Mesothelial cell of epicardium (in vitro differentiated cells): ENCODE measurements around the gene RABL6. TPM values are rescaled to one million over a fixed set of nuclear protein-coding genes. Genes with fewer than 3 reads are reported as not detected.
"Not testable (repeated sequence)": the region's sequence is repeated elsewhere in the genome, so short reads cannot be mapped to it uniquely, and the experiment has no call there.

Experiments used
- DNase-seq, 2 experiments: peaks; one replicate each; pipeline ENCODE4 v3.0.0; 2021; ENCODE audit warnings: low spot score in 2 of 2; ENCODE audit not compliant: unreplicated experiment in 2 of 2
- H3K27ac Mint-ChIP-seq: 2 replicates; pipeline ENCODE4 v1.8.0; 2021; ENCODE audit warnings: mixed read lengths
- H3K27me3 Mint-ChIP-seq: 2 replicates; pipeline ENCODE4 v1.8.0; 2021; ENCODE audit warnings: low read depth, mixed read lengths
- H3K36me3 Mint-ChIP-seq: 2 replicates; pipeline ENCODE4 v1.8.0; 2021; ENCODE audit warnings: mixed read lengths
- H3K4me1 Mint-ChIP-seq: 2 replicates; pipeline ENCODE4 v1.8.0; 2021; ENCODE audit warnings: mixed read lengths
- H3K4me3 Mint-ChIP-seq: 2 replicates; pipeline ENCODE4 v1.8.0; 2021; ENCODE audit warnings: mild to moderate bottlenecking, moderate library complexity, mixed read lengths
- H3K9me3 Mint-ChIP-seq: 2 replicates; pipeline ENCODE4 v1.8.0; 2021; ENCODE audit warnings: mixed read lengths
- CTCF ChIP-seq: fragments of 200-600 bp; sonication (generic); IDR thresholded peaks from one replicate; pipeline ENCODE4 v1.5.0; 2021; ENCODE audit warnings: antibody characterized with exemption; ENCODE audit not compliant: unreplicated experiment
- total RNA-seq: library from RNA; stranded (reverse); gene quantifications from 3 replicates; pipeline ENCODE4 v1.2.1, GENCODE V29; 2021

Gene RABL6
- total RNA-seq, 1 donor from 2014 or later, result 124 TPM

GRCh38 chr9:136840140-136840876 lies 32.6 kb downstream of the RABL6 start:
- peaks cover 2% of the 10 kb centered on the region for H3K27me3 Mint-ChIP-seq

GRCh38 chr9:136840877-136841645 lies 33.3 kb downstream of the RABL6 start:
- no peak for TF ChIP-seq CTCF
- DNase-seq, result no peak
- H3K27me3 Mint-ChIP-seq, result peaks cover 4% of the 10 kb centered on the region
- H3K9me3 Mint-ChIP-seq, result no peaks in the 10 kb centered on the region
- H3K4me1 Mint-ChIP-seq, result peaks cover 19% of the 10 kb centered on the region
- H3K4me3 Mint-ChIP-seq, result no peak overlapping the region
- H3K36me3 Mint-ChIP-seq, result peaks cover 4% of the 10 kb centered on the region
- peak overlapping the region; percentile 83 for H3K27ac Mint-ChIP-seq

More at GRCh38 chr9:136840140-136840876, 32.6 kb downstream of the RABL6 start:
- peaks cover 4% of the 10 kb centered on the region for H3K36me3 Mint-ChIP-seq
- TF ChIP-seq CTCF, result no peak
- no peak for DNase-seq
- H3K27ac Mint-ChIP-seq, result peak overlapping the region; percentile 88
- H3K9me3 Mint-ChIP-seq, result no peaks in the 10 kb centered on the region
- peaks cover 19% of the 10 kb centered on the region for H3K4me1 Mint-ChIP-seq
- no peak overlapping the region for H3K4me3 Mint-ChIP-seq

- H3K27me3 Mint-ChIP-seq, H3K9me3 Mint-ChIP-seq, DNase-seq, H3K36me3 Mint-ChIP-seq: not testable (repeated sequence)
- Mint-ChIP-seq H3K27ac (peak overlapping the region; percentile 30), H3K4me1 (peaks cover 19% of the 10 kb centered on the region), H3K4me3 (peak overlapping the region; percentile 63)
These were observed 34.1 kb downstream of the RABL6 start for GRCh38 chr9:136841646-136842379.

- H3K36me3 Mint-ChIP-seq, H3K9me3 Mint-ChIP-seq: not testable (repeated sequence)
- Mint-ChIP-seq H3K27me3 (peaks cover 11% of the 10 kb centered on the region), H3K4me1 (peaks cover 20% of the 10 kb centered on the region), H3K4me3 (peak within 1 kb of the TSS; percentile 63), H3K27ac (peak within 1 kb of the TSS; percentile 30)
- peak in 1 of 2 experiments; percentile 88 for DNase-seq
- peak; percentile 91 for TF ChIP-seq CTCF
These were observed 34.7 kb downstream of the RABL6 start, which contains the start of gene AJM1 for GRCh38 chr9:136842380-136842948. AJM1 (plus strand) TSS chr9:136842478; CDS start chr9:136844415, 1,937 bp downstream.

GRCh38 chr9:136843159-136843800 lies 35.5 kb downstream of the RABL6 start:
- DNase-seq, H3K9me3 Mint-ChIP-seq, H3K27ac Mint-ChIP-seq, H3K36me3 Mint-ChIP-seq: not testable (repeated sequence)
- peak overlapping the region; percentile 26 for H3K4me3 Mint-ChIP-seq
- H3K4me1 Mint-ChIP-seq, result peaks cover 20% of the 10 kb centered on the region
- peaks cover 16% of the 10 kb centered on the region for H3K27me3 Mint-ChIP-seq
